ENCODE measurements around the gene PEX10. TPM values are rescaled to one million over a fixed set of nuclear protein-coding genes. Genes with fewer than 3 reads are reported as not detected.
A peak's percentile ranks its signal among the peaks of the same experiment; 100 is the strongest.

Gene PEX10
- total RNA-seq, 8 experiments from 2014 or later = 11.3 to 27.8 (median 20.9) TPM

- in situ Hi-C loops (cut with MboI; ENCODE audit: low pct_unique_long_range_greater_than_20kb in 2 of 9, low sequenced_read_pairs in 9 of 9, unreplicated experiment in 9 of 9) = loop anchor here in 6 of 9 experiments (10.0 to 25.0 kb wide), 5 partner anchors 120 to 1020 kb away; partner anchors contain the start of genes HES5 (in 2 of the 6) and PANK4 (in 2 of the 6)
- H3K4me1 ChIP-seq (replicated peaks in 1 of 2) = peaks cover 17 to 27% of the 10 kb centered on the region in 2 donors
- H3K4me3 ChIP-seq = no peak overlapping the region
- no peak for ATAC-seq (replicated peaks in 6 of 8)
- no peak overlapping the region for H3K27ac ChIP-seq
- WGBS, 10 experiments = 42 to 100% (median 83%) methylated on average over 1 to 6 of the region's 13 CpGs; no CpG with 5 or more reads in 4 of the 10 experiments
Observed at GRCh38 chr1:2417083-2417832, 4.9 kb upstream of the PEX10 start.

GRCh38 chr1:2416403-2416802 lies 4.0 kb upstream of the PEX10 start:
- in situ Hi-C loops (cut with MboI; ENCODE audit: low pct_unique_long_range_greater_than_20kb in 2 of 9, low sequenced_read_pairs in 9 of 9, unreplicated experiment in 9 of 9) = loop anchor here in 6 of 9 experiments (10.0 to 25.0 kb wide), 5 partner anchors 121 to 1021 kb away; partner anchors contain the start of genes HES5 (in 2 of the 6) and PANK4 (in 2 of the 6)
- Histone ChIP-seq H3K4me1 (replicated peaks in 1 of 2) (peaks cover 21 to 30% of the 10 kb centered on the region in 2 donors), H3K4me3 (no peak overlapping the region), H3K27ac (no peak overlapping the region)
- no peak for ATAC-seq (replicated peaks in 6 of 8)
- no CpG with 5 or more reads among the region's 12 CpGs for WGBS, 10 experiments

GRCh38 chr1:2415801-2416208 lies 3.4 kb upstream of the PEX10 start:
- Histone ChIP-seq H3K4me3 (no peak overlapping the region), H3K27ac (no peak overlapping the region), H3K4me1 (replicated peaks in 1 of 2) (peaks cover 23 to 32% of the 10 kb centered on the region in 2 donors)
- 89 to 90% methylated on average over 6 to 8 of the region's 19 CpGs; no CpG with 5 or more reads in 8 of the 10 experiments for WGBS, 10 experiments
- in situ Hi-C loops (cut with MboI; ENCODE audit: low pct_unique_long_range_greater_than_20kb in 2 of 9, low sequenced_read_pairs in 9 of 9, unreplicated experiment in 9 of 9) = loop anchor here in 6 of 9 experiments (10.0 to 25.0 kb wide), 5 partner anchors 121 to 1021 kb away; partner anchors contain the start of genes HES5 (in 2 of the 6) and PANK4 (in 2 of the 6)
- ATAC-seq (replicated peaks in 6 of 8) = no peak

- no peak overlapping the region for H3K27ac ChIP-seq
- H3K4me1 ChIP-seq (replicated peaks in 1 of 2) = peaks cover 23 to 32% of the 10 kb centered on the region in 2 donors
- no peak overlapping the region for H3K4me3 ChIP-seq
- 7 to 80% (median 58%) methylated on average over 2 to 4 of the region's 11 CpGs; no CpG with 5 or more reads in 7 of the 10 experiments for WGBS, 10 experiments
- in situ Hi-C loops (cut with MboI; ENCODE audit: low pct_unique_long_range_greater_than_20kb in 2 of 9, low sequenced_read_pairs in 9 of 9, unreplicated experiment in 9 of 9) = loop anchor here in 6 of 9 experiments (10.0 to 25.0 kb wide), 5 partner anchors 122 to 1022 kb away; partner anchors contain the start of genes HES5 (in 2 of the 6) and PANK4 (in 2 of the 6)
- no peak for ATAC-seq (replicated peaks in 6 of 8)
Observed at GRCh38 chr1:2415337-2415736, 3.0 kb upstream of the PEX10 start.

- Histone ChIP-seq H3K27ac (no peak overlapping the region), H3K4me3 (no peak overlapping the region), H3K4me1 (replicated peaks in 1 of 2) (peaks cover 23 to 30% of the 10 kb centered on the region in 2 donors)
- 0 to 6% (median 2%) methylated on average over 2 to 19 of the region's 25 CpGs; no CpG with 5 or more reads in 6 of the 10 experiments for WGBS, 10 experiments
- peak; percentile 2 to 24 (median 20) for ATAC-seq (replicated peaks in 6 of 8)
- in situ Hi-C loops (cut with MboI; ENCODE audit: low pct_unique_long_range_greater_than_20kb in 2 of 9, low sequenced_read_pairs in 9 of 9, unreplicated experiment in 9 of 9) = loop anchor here in 6 of 9 experiments (10.0 to 25.0 kb wide), 5 partner anchors 123 to 1023 kb away; partner anchors contain the start of genes HES5 (in 2 of the 6) and PANK4 (in 2 of the 6)
Observed at GRCh38 chr1:2414297-2414958, 2.1 kb upstream of the PEX10 start.

GRCh38 chr1:2413495-2414296 lies 1.3 kb upstream of the PEX10 start:
- Histone ChIP-seq H3K4me3 (peak overlapping the region; percentile 77 to 99 (median 98)), H3K27ac (no peak overlapping the region), H3K4me1 (replicated peaks in 1 of 2) (peaks cover 23 to 28% of the 10 kb centered on the region in 2 donors)
- in situ Hi-C loops (cut with MboI; ENCODE audit: low pct_unique_long_range_greater_than_20kb in 2 of 9, low sequenced_read_pairs in 9 of 9, unreplicated experiment in 9 of 9) = loop anchor here in 6 of 9 experiments (10.0 to 25.0 kb wide), 5 partner anchors 124 to 1024 kb away; partner anchors contain the start of genes HES5 (in 2 of the 6) and PANK4 (in 2 of the 6)
- WGBS, 10 experiments = 40 to 67% (median 49%) methylated on average over 1 to 15 of the region's 28 CpGs; no CpG with 5 or more reads in 5 of the 10 experiments
- no peak for ATAC-seq (replicated peaks in 6 of 8)

GRCh38 chr1:2412773-2413494 lies 570 bp upstream of the PEX10 start:
- in situ Hi-C loops (cut with MboI; ENCODE audit: low pct_unique_long_range_greater_than_20kb in 2 of 9, low sequenced_read_pairs in 9 of 9, unreplicated experiment in 9 of 9) = loop anchor here in 6 of 9 experiments (10.0 to 25.0 kb wide), 5 partner anchors 124 to 1024 kb away; partner anchors contain the start of genes HES5 (in 2 of the 6) and PANK4 (in 2 of the 6)
- Histone ChIP-seq H3K4me3 (peak overlapping the region; percentile 77 to 99 (median 98)), H3K27ac (peak overlapping the region; percentile 46 to 71), H3K4me1 (replicated peaks in 1 of 2) (peaks cover 23 to 24% of the 10 kb centered on the region in 2 donors)
- 0% methylated on average over 6 to 12 of the region's 66 CpGs; no CpG with 5 or more reads in 8 of the 10 experiments for WGBS, 10 experiments
- peak; percentile 0 to 58 (median 10) for ATAC-seq (replicated peaks in 6 of 8)

- Histone ChIP-seq H3K27ac (peak overlapping the region; percentile 83 to 95), H3K4me3 (peak overlapping the region; percentile 77 to 99 (median 98)), H3K4me1 (replicated peaks in 1 of 2) (peaks cover 23 to 24% of the 10 kb centered on the region in 2 donors)
- 0 to 19% (median 0%) methylated on average over 5 to 15 of the region's 38 CpGs; no CpG with 5 or more reads in 5 of the 10 experiments for WGBS, 10 experiments
- ATAC-seq (replicated peaks in 6 of 8) = peak; percentile 31 to 62 (median 36)
- in situ Hi-C loops (cut with MboI; ENCODE audit: low pct_unique_long_range_greater_than_20kb in 2 of 9, low sequenced_read_pairs in 9 of 9, unreplicated experiment in 9 of 9) = loop anchor here in 6 of 9 experiments (10.0 to 25.0 kb wide), 5 partner anchors 125 to 1025 kb away; partner anchors contain the start of genes HES5 (in 2 of the 6) and PANK4 (in 2 of the 6)
Observed at GRCh38 chr1:2411801-2412394, 466 bp downstream of the PEX10 start.

GRCh38 chr1:2409745-2410144 lies 2.6 kb downstream of the PEX10 start:
- in situ Hi-C loops (cut with MboI; ENCODE audit: low pct_unique_long_range_greater_than_20kb in 2 of 9, low sequenced_read_pairs in 9 of 9, unreplicated experiment in 9 of 9) = loop anchor here in 6 of 9 experiments (10.0 to 25.0 kb wide), 5 partner anchors 128 to 1028 kb away; partner anchors contain the start of genes HES5 (in 2 of the 6) and PANK4 (in 2 of the 6)
- Histone ChIP-seq H3K4me1 (replicated peaks in 1 of 2) (peaks cover 23% of the 10 kb centered on the region in 2 donors), H3K27ac (no peak overlapping the region), H3K4me3 (no peak overlapping the region)
- ATAC-seq (replicated peaks in 6 of 8) = no peak
- 92 to 100% (median 99%) methylated on average over 1 to 11 of the region's 12 CpGs; no CpG with 5 or more reads in 4 of the 10 experiments for WGBS, 10 experiments

GRCh38 chr1:2408859-2409276 lies 3.5 kb downstream of the PEX10 start:
- Histone ChIP-seq H3K4me3 (no peak overlapping the region), H3K27ac (no peak overlapping the region), H3K4me1 (replicated peaks in 1 of 2) (peaks cover 15% of the 10 kb centered on the region in 2 donors)
- WGBS, 10 experiments = 40 to 91% (median 81%) methylated on average over 1 to 6 of the region's 13 CpGs; no CpG with 5 or more reads in 6 of the 10 experiments
- in situ Hi-C loops (cut with MboI; ENCODE audit: low pct_unique_long_range_greater_than_20kb in 2 of 9, low sequenced_read_pairs in 9 of 9, unreplicated experiment in 9 of 9) = loop anchor here in 5 of 9 experiments (25.0 kb wide), 3 partner anchors 128 to 1028 kb away; partner anchors contain the start of genes HES5 (in 2 of the 5) and PANK4 (in 2 of the 5)
- no peak for ATAC-seq (replicated peaks in 6 of 8)
